HCT116 (cell line): ENCODE data around the gene SPATA3. TPM values are rescaled to one million over a fixed set of nuclear protein-coding genes. Genes with fewer than 3 reads are reported as not detected.

Experiments
- ATAC-seq: fragments of 200-7000 bp; cut with Tn5 transposase; 2 replicates; pipeline ENCODE4 v1.9.1; 2020; ENCODE audit warnings: mild to moderate bottlenecking, moderate library complexity
- BruUV-seq: library from RNA; stranded (reverse); fragments of 400-500 nt; replicated peaks from 2 replicates; lab custom pipeline; 2021; lab: Mats Ljungman, UMichigan
- CTCF ChIA-PET: fragments of 300-600 bp; sonication (Branson Sonifier 250); formaldehyde crosslinking; loops from one replicate; lab custom pipeline; 2021; ENCODE audit warnings: antibody characterized with exemption; lab: Charles Lee
- POLR2A ChIA-PET: fragments of 300-600, 350-600 bp; sonication (Branson Sonifier 250); formaldehyde crosslinking; loops from one replicate; lab custom pipeline; 2021; ENCODE audit warnings: antibody characterized with exemption; lab: Charles Lee
- RAD21 ChIA-PET, 2 experiments: fragments of 300-600 bp; sonication (Branson Sonifier 250); formaldehyde crosslinking; loops; one replicate each; lab custom pipeline; 2023; ENCODE audit warnings: low total read pairs in 2 of 2; ENCODE audit not compliant: uncharacterized antibody in 2 of 2, unreplicated experiment in 2 of 2, low non-redundant PET in 1 of 2; lab: Charles Lee
- DNase-seq: peaks from one replicate; pipeline ENCODE4 v3.0.0-alpha.2; 2010; ENCODE audit warnings: low read depth, low spot score
- H2AFZ ChIP-seq: fragments of 200-600 bp; shearing (Covaris generic), sonication (generic); 2 replicates; pipeline ENCODE4 v1.6.1; 2017; ENCODE audit warnings: low read depth, mixed run types, mixed read lengths, antibody characterized with exemption, low read length; ENCODE audit not compliant: poor library complexity, severe bottlenecking
- H3K27ac ChIP-seq: 2 replicates; pipeline ENCODE4 v1.5.1; 2012; ENCODE audit warnings: low read depth, low read length
- H3K27me3 ChIP-seq: fragments of 200-600 bp; sonication (generic); 2 replicates; pipeline ENCODE4 v1.6.1; 2016; ENCODE audit warnings: mixed run types, low read length, mixed read lengths; ENCODE audit not compliant: insufficient read depth
- H3K36me3 ChIP-seq, 2 experiments: fragments of 200-500 bp in 1 of 2; fragments of 200-600 bp in 1 of 2; sonication (Bioruptor generic) in 1 of 2; sonication (generic) in 1 of 2; 2 replicates each; pipeline versions ENCODE4 v1.5.1 to v1.6.1; 2014 to 2016; ENCODE audit warnings: low read length in 2 of 2, inconsistent platforms in 1 of 2, mixed read lengths in 1 of 2, mixed run types in 1 of 2; ENCODE audit not compliant: insufficient read depth in 2 of 2, control insufficient read depth in 1 of 2
- H3K4me1 ChIP-seq, 2 experiments: fragments of 200-600 bp in 1 of 2; sonication (generic) in 1 of 2; 2 replicates each; pipeline versions ENCODE4 v1.5.1 to v1.6.1; 2012 to 2017; ENCODE audit warnings: low read length in 2 of 2, inconsistent platforms in 1 of 2, mild to moderate bottlenecking in 1 of 2, mixed read lengths in 1 of 2, mixed run types in 1 of 2, moderate library complexity in 1 of 2; ENCODE audit not compliant: insufficient read depth in 2 of 2, control insufficient read depth in 1 of 2
- H3K4me2 ChIP-seq: fragments of 200-600 bp; sonication (generic); 2 replicates; pipeline ENCODE4 v1.6.1; 2017; ENCODE audit warnings: mixed run types, low read length, mixed read lengths
- H3K4me3 ChIP-seq, 2 experiments: fragments of 200-600 bp in 1 of 2; sonication (generic) in 1 of 2; replicated peaks in 1 of 2; 2 replicates each; pipeline ENCODE4 v1.5.1; 2011 to 2016; ENCODE audit warnings: low read length in 2 of 2, control low read depth in 1 of 2, low read depth in 1 of 2, mild to moderate bottlenecking in 1 of 2, mixed read lengths in 1 of 2, mixed run types in 1 of 2
- H3K79me2 ChIP-seq: fragments of 200-600 bp; sonication (generic); 2 replicates; pipeline ENCODE4 v1.6.1; 2017; ENCODE audit warnings: mild to moderate bottlenecking, mixed run types, low read length, moderate library complexity, mixed read lengths; ENCODE audit not compliant: insufficient read depth
- H3K9ac ChIP-seq: fragments of 200-600 bp; sonication (generic); 2 replicates; pipeline ENCODE4 v1.6.1; 2016; ENCODE audit warnings: low read length, mixed read lengths
- H3K9me2 ChIP-seq: fragments of 200-600 bp; sonication (generic), shearing (Covaris generic); 2 replicates; pipeline ENCODE4 v1.6.1; 2017; ENCODE audit warnings: mixed run types, mild to moderate bottlenecking, moderate library complexity; ENCODE audit not compliant: insufficient read depth
- H3K9me3 ChIP-seq, 2 experiments: fragments of 200-500 bp in 1 of 2; fragments of 200-600 bp in 1 of 2; sonication (Bioruptor generic) in 1 of 2; sonication (generic) in 1 of 2; 2 replicates each; pipeline ENCODE4 v1.6.1; 2014 to 2017; ENCODE audit warnings: low read length in 2 of 2, mixed read lengths in 2 of 2, inconsistent platforms in 1 of 2, low read depth in 1 of 2, mild to moderate bottlenecking in 1 of 2, mixed run types in 1 of 2, moderate library complexity in 1 of 2; ENCODE audit not compliant: control insufficient read depth in 1 of 2, insufficient read depth in 1 of 2
- H4K20me1 ChIP-seq: fragments of 200-600 bp; sonication (generic), shearing (Covaris generic); 2 replicates; pipeline ENCODE4 v1.6.1; 2017; ENCODE audit warnings: mixed run types, mild to moderate bottlenecking, moderate library complexity; ENCODE audit not compliant: insufficient read depth
- CBX3 ChIP-seq: IDR thresholded peaks from 2 replicates; pipeline ENCODE4 v1.6.1; 2012; ENCODE audit warnings: low read depth
- CEBPB ChIP-seq: IDR thresholded peaks from 2 replicates; pipeline ENCODE4 v1.6.1; 2012; ENCODE audit warnings: low read depth
- EGR1 ChIP-seq: IDR thresholded peaks from 2 replicates; pipeline ENCODE4 v1.6.1; 2012; ENCODE audit warnings: low read depth
- EZH2 ChIP-seq: fragments of 200-600 bp; sonication (generic); IDR thresholded peaks from 2 replicates; pipeline ENCODE4 v1.6.1; 2017; ENCODE audit warnings: antibody characterized with exemption, mixed run types
- EZH2phosphoT487 ChIP-seq: fragments of 200-600 bp; IDR thresholded peaks from 2 replicates; pipeline ENCODE4 v1.6.1; 2018; ENCODE audit warnings: antibody characterized with exemption, borderline replicate concordance
- FOSL1 ChIP-seq: IDR thresholded peaks from 2 replicates; pipeline ENCODE4 v1.6.1; 2012; ENCODE audit warnings: low read depth
- JUND ChIP-seq: IDR thresholded peaks from 2 replicates; pipeline ENCODE4 v1.6.1; 2012
- POLR2A ChIP-seq: IDR thresholded peaks from 2 replicates; pipeline ENCODE4 v1.7.0; 2011; ENCODE audit warnings: borderline replicate concordance; ENCODE audit not compliant: insufficient read depth, insufficient read length; ENCODE audit errors: extremely low read depth
- POLR2AphosphoS5 ChIP-seq: IDR thresholded peaks from 2 replicates; pipeline ENCODE4 v1.6.1; 2011; ENCODE audit warnings: mild to moderate bottlenecking, low read depth, low read length, moderate library complexity
- RAD21 ChIP-seq: IDR thresholded peaks from 2 replicates; pipeline ENCODE4 v1.6.1; 2012; ENCODE audit warnings: low read depth, mild to moderate bottlenecking
- SIN3A ChIP-seq: IDR thresholded peaks from 2 replicates; pipeline ENCODE4 v1.6.1; 2012; ENCODE audit warnings: low read depth
- SP1 ChIP-seq: IDR thresholded peaks from 2 replicates; pipeline ENCODE4 v1.6.1; 2012; ENCODE audit warnings: low read depth
- TCF7L2 ChIP-seq: IDR thresholded peaks from 2 replicates; pipeline ENCODE4 v1.7.0; 2011; ENCODE audit warnings: borderline replicate concordance, inconsistent platforms; ENCODE audit not compliant: insufficient read depth, insufficient read length; ENCODE audit errors: extremely low read depth
- YY1 ChIP-seq: IDR thresholded peaks from 2 replicates; pipeline ENCODE4 v1.6.1; 2011; ENCODE audit warnings: low read length, low read depth, moderate library complexity, mild to moderate bottlenecking; ENCODE audit not compliant: insufficient replicate concordance; ENCODE audit errors: extremely low read depth
- ZFX ChIP-seq: fragments of 450-650 bp; IDR thresholded peaks from 2 replicates; pipeline ENCODE4 v1.6.1; 2017
- ZNF274 ChIP-seq: fragments of 200-500 bp; sonication (Bioruptor generic); IDR thresholded peaks from 2 replicates; pipeline ENCODE4 v1.6.1; 2014; ENCODE audit warnings: mild to moderate bottlenecking, low read depth, low read length, inconsistent platforms
- intact Hi-C: fragments of 100-400 bp; cut with micrococcal nuclease; formaldehyde crosslinking; loops from 2 replicates; pipeline ENCODE4 v1.10.0; 2022
- total RNA-seq: library from RNA; stranded (reverse); gene quantifications from one replicate; pipeline ENCODE4 v1.2.1, GENCODE V29; 2021; ENCODE audit not compliant: unreplicated experiment
- TF ChIP-seq, protein P1 (sequence below): IDR thresholded peaks from 2 replicates; pipeline ENCODE4 v1.6.1; 2012; ENCODE audit warnings: low read depth
- TF ChIP-seq, protein P2 (sequence below): IDR thresholded peaks from 2 replicates; pipeline ENCODE4 v1.6.1; 2011; ENCODE audit warnings: mild to moderate bottlenecking, low read length, moderate library complexity; ENCODE audit not compliant: insufficient replicate concordance; ENCODE audit errors: extremely low read depth
- TF ChIP-seq, protein P3 (sequence below): IDR thresholded peaks from 2 replicates; pipeline ENCODE4 v1.6.1; 2012

SPATA3 gene
- total RNA-seq, 1 experiment from 2014 or later = not detected

DNA sequence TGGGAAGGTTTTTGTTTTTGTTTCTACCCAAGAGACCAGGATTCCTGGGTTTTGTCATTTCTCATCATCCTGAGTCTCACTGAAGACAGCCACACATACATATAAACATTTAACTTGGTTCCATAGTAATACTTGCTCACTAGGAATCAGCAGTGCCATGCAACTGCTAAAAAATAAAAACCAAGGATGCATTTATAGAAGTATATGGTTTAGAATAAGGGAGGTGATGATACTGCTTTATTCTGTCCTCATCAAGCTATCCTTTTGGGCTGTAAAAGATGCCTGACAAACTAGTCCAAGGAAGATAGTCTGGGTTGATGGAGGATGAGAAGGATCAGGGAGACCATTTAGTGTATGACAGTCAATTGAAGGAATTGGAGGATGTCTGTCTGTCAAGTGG, 740 bp downstream of the SPATA3 start:
- no TSS peak for BruUV-seq
- 0 out of 2 replicates have a peak, but pooled peaks cover 6% of the 10 kb centered on the region for H3K27me3 ChIP-seq
- no peaks in the 10 kb centered on the region for H3K36me3 ChIP-seq
- ChIA-PET CTCF (no interaction called here), POLR2A (no interaction called here), RAD21 (interaction anchor here in 1 of 2 experiments (0.6 kb wide), 1 partner anchor 581 kb away, joined by 4 read pairs; no protein-coding TSS in a partner anchor)
- no peaks in the 10 kb centered on the region for H3K79me2 ChIP-seq
- no peak overlapping the region for H3K27ac ChIP-seq
- no peaks in the 10 kb centered on the region for H3K4me1 ChIP-seq
- no peak overlapping the region for H2AFZ ChIP-seq
- ATAC-seq (no peak), DNase-seq (no peak)
- H3K9me2 ChIP-seq = no peaks in the 10 kb centered on the region
- no peaks in the 10 kb centered on the region for H3K9me3 ChIP-seq
- no peak for TF ChIP-seq FOSL1
- no peak for TF ChIP-seq POLR2A
- no peak for TF ChIP-seq ZFX
- no peak for TF ChIP-seq EZH2phosphoT487
- no peak for TF ChIP-seq SIN3A
- no peak for TF ChIP-seq TCF7L2
- TF ChIP-seq EGR1 = no peak
- no peak for TF ChIP-seq YY1
- TF ChIP-seq POLR2AphosphoS5 = no peak
- TF ChIP-seq CBX3 = no peak
- no peak for TF ChIP-seq ZNF274
- no peak for TF ChIP-seq EZH2
- TF ChIP-seq, protein P1, sequence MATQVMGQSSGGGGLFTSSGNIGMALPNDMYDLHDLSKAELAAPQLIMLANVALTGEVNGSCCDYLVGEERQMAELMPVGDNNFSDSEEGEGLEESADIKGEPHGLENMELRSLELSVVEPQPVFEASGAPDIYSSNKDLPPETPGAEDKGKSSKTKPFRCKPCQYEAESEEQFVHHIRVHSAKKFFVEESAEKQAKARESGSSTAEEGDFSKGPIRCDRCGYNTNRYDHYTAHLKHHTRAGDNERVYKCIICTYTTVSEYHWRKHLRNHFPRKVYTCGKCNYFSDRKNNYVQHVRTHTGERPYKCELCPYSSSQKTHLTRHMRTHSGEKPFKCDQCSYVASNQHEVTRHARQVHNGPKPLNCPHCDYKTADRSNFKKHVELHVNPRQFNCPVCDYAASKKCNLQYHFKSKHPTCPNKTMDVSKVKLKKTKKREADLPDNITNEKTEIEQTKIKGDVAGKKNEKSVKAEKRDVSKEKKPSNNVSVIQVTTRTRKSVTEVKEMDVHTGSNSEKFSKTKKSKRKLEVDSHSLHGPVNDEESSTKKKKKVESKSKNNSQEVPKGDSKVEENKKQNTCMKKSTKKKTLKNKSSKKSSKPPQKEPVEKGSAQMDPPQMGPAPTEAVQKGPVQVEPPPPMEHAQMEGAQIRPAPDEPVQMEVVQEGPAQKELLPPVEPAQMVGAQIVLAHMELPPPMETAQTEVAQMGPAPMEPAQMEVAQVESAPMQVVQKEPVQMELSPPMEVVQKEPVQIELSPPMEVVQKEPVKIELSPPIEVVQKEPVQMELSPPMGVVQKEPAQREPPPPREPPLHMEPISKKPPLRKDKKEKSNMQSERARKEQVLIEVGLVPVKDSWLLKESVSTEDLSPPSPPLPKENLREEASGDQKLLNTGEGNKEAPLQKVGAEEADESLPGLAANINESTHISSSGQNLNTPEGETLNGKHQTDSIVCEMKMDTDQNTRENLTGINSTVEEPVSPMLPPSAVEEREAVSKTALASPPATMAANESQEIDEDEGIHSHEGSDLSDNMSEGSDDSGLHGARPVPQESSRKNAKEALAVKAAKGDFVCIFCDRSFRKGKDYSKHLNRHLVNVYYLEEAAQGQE = no peak
- no peak for TF ChIP-seq JUND
- no peak for TF ChIP-seq SP1
- TF ChIP-seq, protein P2, sequence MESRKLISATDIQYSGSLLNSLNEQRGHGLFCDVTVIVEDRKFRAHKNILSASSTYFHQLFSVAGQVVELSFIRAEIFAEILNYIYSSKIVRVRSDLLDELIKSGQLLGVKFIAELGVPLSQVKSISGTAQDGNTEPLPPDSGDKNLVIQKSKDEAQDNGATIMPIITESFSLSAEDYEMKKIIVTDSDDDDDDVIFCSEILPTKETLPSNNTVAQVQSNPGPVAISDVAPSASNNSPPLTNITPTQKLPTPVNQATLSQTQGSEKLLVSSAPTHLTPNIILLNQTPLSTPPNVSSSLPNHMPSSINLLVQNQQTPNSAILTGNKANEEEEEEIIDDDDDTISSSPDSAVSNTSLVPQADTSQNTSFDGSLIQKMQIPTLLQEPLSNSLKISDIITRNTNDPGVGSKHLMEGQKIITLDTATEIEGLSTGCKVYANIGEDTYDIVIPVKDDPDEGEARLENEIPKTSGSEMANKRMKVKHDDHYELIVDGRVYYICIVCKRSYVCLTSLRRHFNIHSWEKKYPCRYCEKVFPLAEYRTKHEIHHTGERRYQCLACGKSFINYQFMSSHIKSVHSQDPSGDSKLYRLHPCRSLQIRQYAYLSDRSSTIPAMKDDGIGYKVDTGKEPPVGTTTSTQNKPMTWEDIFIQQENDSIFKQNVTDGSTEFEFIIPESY = no peak
- no peak for TF ChIP-seq RAD21
- TF ChIP-seq CEBPB = no peak
- TF ChIP-seq, protein P3, sequence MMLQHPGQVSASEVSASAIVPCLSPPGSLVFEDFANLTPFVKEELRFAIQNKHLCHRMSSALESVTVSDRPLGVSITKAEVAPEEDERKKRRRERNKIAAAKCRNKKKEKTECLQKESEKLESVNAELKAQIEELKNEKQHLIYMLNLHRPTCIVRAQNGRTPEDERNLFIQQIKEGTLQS = no peak
- H4K20me1 ChIP-seq = no peaks in the 10 kb centered on the region
- no peak overlapping the region for H3K9ac ChIP-seq
- H3K4me2 ChIP-seq = no peak overlapping the region
- intact Hi-C loops = no loop called here
- H3K4me3 ChIP-seq = no peak overlapping the region
